Prostate gland (tissue), 2 donors: ENCODE results near the gene CD79B. TPM values are rescaled to one million over a fixed set of nuclear protein-coding genes. Genes with fewer than 3 reads are reported as not detected.

ENCODE experiments used
- DNase-seq: peaks from one replicate; pipeline ENCODE4 v3.0.0-alpha.2; 2019; ENCODE audit warnings: low spot score
- H3K27ac ChIP-seq, 2 donors: fragments of 200-600 bp; sonication (generic); 2 replicates each; pipeline ENCODE4 v1.5.1; 2017 to 2019
- H3K27me3 ChIP-seq: fragments of 200-600 bp; sonication (generic); replicated peaks from 2 replicates; pipeline ENCODE4 v1.5.1; 2019; ENCODE audit not compliant: insufficient read depth
- H3K36me3 ChIP-seq, 2 donors: fragments of 200-600 bp; sonication (generic); 1 replicate in 1 of 2; 2 replicates in 1 of 2; pipeline versions ENCODE4 v1.5.1 to v1.8.1; 2017 to 2019
- H3K4me1 ChIP-seq: fragments of 200-600 bp; sonication (generic); replicated peaks from 2 replicates; pipeline ENCODE4 v1.5.1; 2019
- H3K4me3 ChIP-seq, 2 donors: fragments of 200-600 bp; sonication (generic); 2 replicates each; pipeline ENCODE4 v1.5.1; 2017 to 2019
- H3K9me3 ChIP-seq: fragments of 200-600 bp; sonication (generic); 2 replicates; pipeline ENCODE4 v1.5.1; 2017
- POLR2A ChIP-seq: fragments of 450-650 bp; IDR thresholded peaks from one replicate; pipeline ENCODE4 v1.6.1; 2016; ENCODE audit warnings: antibody characterized with exemption, mild to moderate bottlenecking
- POLR2AphosphoS5 ChIP-seq: sonication (generic); formaldehyde crosslinking; IDR thresholded peaks from one replicate; pipeline ENCODE4 v1.6.1; 2017; ENCODE audit warnings: antibody characterized with exemption
- WGBS: methylation state at CpG from one replicate; pipeline ENCODE4 v1.1.5; 2018; 5-methylcytosine and 5-hydroxymethylcytosine counted together
- intact Hi-C: fragments of 100-400 bp; cut with DNase I; formaldehyde crosslinking; loops from one replicate; pipeline ENCODE4 v1.14.2; 2022
- total RNA-seq, 2 donors: library from RNA; depleted of rRNA; stranded (reverse); fragments of >200 nt; gene quantifications; one replicate each; pipeline ENCODE4 v1.1.0, GENCODE V29; 2016
- TF ChIP-seq, protein P1 (sequence below), 4 experiments: fragments of 200-600 bp in 2 of 4; fragments of 450-650 bp in 2 of 4; sonication (generic) in 2 of 4; IDR thresholded peaks; 1 replicate in 3 of 4; 2 replicates in 1 of 4; pipeline ENCODE4 v1.5.1; 2016 to 2019; ENCODE audit warnings: antibody characterized with exemption in 4 of 4, mild to moderate bottlenecking in 2 of 4, moderate library complexity in 2 of 4

CD79B gene
- total RNA-seq, 2 donors from 2014 or later: 1.6 to 2.2 TPM

GRCh38 chr17:63974594-63975192 lies 42.6 kb upstream of the CD79B start:
- intact Hi-C loops: no loop called here
- H3K36me3 ChIP-seq: no peaks in the 10 kb centered on the region
- TF ChIP-seq, protein P1, sequence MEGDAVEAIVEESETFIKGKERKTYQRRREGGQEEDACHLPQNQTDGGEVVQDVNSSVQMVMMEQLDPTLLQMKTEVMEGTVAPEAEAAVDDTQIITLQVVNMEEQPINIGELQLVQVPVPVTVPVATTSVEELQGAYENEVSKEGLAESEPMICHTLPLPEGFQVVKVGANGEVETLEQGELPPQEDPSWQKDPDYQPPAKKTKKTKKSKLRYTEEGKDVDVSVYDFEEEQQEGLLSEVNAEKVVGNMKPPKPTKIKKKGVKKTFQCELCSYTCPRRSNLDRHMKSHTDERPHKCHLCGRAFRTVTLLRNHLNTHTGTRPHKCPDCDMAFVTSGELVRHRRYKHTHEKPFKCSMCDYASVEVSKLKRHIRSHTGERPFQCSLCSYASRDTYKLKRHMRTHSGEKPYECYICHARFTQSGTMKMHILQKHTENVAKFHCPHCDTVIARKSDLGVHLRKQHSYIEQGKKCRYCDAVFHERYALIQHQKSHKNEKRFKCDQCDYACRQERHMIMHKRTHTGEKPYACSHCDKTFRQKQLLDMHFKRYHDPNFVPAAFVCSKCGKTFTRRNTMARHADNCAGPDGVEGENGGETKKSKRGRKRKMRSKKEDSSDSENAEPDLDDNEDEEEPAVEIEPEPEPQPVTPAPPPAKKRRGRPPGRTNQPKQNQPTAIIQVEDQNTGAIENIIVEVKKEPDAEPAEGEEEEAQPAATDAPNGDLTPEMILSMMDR (IDR thresholded peaks at IDR 0.05): no peak
- TF ChIP-seq POLR2A: no peak
- TF ChIP-seq POLR2AphosphoS5: no peak
- no peaks in the 10 kb centered on the region for H3K27me3 ChIP-seq
- no peaks in the 10 kb centered on the region for H3K9me3 ChIP-seq
- DNase-seq: no peak
- whole genome bisulfite sequencing: 79% methylated on average over 10 of the region's 10 CpGs
- H3K4me3 ChIP-seq: no peak overlapping the region
- H3K4me1 ChIP-seq: no peaks in the 10 kb centered on the region
- no peak overlapping the region for H3K27ac ChIP-seq

GRCh38 chr17:63973930-63974593 lies 41.9 kb upstream of the CD79B start:
- no peaks in the 10 kb centered on the region for H3K27me3 ChIP-seq
- no peak overlapping the region for H3K4me3 ChIP-seq
- TF ChIP-seq POLR2A (no peak), POLR2AphosphoS5 (no peak)
- TF ChIP-seq, protein P1 (IDR thresholded peaks at IDR 0.05): no peak
- H3K36me3 ChIP-seq: no peaks in the 10 kb centered on the region
- no peak for DNase-seq
- WGBS: 64% methylated on average over 12 of the region's 12 CpGs
- no peaks in the 10 kb centered on the region for H3K9me3 ChIP-seq
- intact Hi-C loops: no loop called here
- H3K27ac ChIP-seq: no peak overlapping the region
- H3K4me1 ChIP-seq: no peaks in the 10 kb centered on the region

- no peak overlapping the region for H3K27ac ChIP-seq
- H3K4me3 ChIP-seq: no peak overlapping the region
- no peaks in the 10 kb centered on the region for H3K36me3 ChIP-seq
- 89% methylated on average over 6 of the region's 6 CpGs for WGBS
- no peaks in the 10 kb centered on the region for H3K9me3 ChIP-seq
- H3K4me1 ChIP-seq: no peaks in the 10 kb centered on the region
- intact Hi-C loops: no loop called here
- DNase-seq: no peak
- TF ChIP-seq POLR2AphosphoS5 (no peak), POLR2A (no peak)
- TF ChIP-seq, protein P1 (IDR thresholded peaks at IDR 0.05): no peak
- no peaks in the 10 kb centered on the region for H3K27me3 ChIP-seq
Observed at GRCh38 chr17:63973247-63973646, 41.1 kb upstream of the CD79B start.

DNA sequence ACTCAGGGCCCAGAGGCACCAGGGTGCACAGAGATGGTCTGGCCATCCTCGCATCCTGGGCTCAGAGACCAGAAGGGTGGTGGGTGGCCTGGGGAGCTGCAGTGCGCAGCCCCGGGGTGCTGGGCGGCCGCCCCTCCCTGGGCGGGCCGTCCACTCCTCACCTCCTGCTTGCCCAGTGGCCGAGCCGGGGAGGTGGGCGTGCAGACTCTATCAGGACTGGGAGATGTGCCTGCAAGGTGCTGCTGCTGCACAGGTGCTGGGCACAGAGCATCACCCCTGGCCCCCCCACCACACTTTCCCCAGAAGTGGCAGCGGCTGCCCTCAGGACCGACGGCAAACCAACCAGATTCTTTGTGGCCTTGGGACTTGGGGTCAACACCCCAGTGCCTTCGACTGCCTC lies 40.7 kb upstream of the CD79B start, which contains the start of gene SCN4A:
SCN4A (minus strand) TSS at position 123 of the 400 bp plus-strand sequence; CDS start at position 46, 77 bp downstream.
- Histone ChIP-seq H3K27ac (no peak within 1 kb of the TSS), H3K4me3 (no peak within 1 kb of the TSS), H3K4me1 (no peaks in the 10 kb centered on the region), H3K27me3 (no peaks in the 10 kb centered on the region), H3K36me3 (no peaks in the 10 kb centered on the region), H3K9me3 (no peaks in the 10 kb centered on the region)
- 97% methylated on average over 13 of the region's 14 CpGs for WGBS
- no peak for DNase-seq
- intact Hi-C loops: no loop called here
- TF ChIP-seq, protein P1 (IDR thresholded peaks at IDR 0.05): no peak
- no peak for TF ChIP-seq POLR2AphosphoS5
- TF ChIP-seq POLR2A: no peak

DNA sequence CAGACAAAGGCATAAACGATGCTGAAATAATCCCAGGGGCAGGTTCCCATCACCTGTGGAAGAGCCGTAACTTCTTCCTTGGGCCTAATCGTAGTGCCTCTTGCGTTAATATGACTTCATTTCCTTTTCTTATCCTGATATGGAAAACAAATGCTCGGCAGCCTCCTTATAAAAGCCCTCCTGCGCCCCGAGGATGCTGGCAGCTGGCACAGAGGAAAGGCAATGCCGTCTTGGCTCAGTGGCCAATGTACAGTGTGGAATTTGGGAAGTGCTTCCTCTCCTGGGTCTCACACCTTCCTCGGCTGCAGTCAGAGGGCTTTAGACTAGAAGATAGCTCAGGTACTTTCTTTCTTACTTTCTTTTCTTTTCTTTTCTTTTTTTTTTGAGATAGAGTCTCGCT lies 37.1 kb upstream of the CD79B start:
- intact Hi-C loops: no loop called here
- H3K9me3 ChIP-seq: no peaks in the 10 kb centered on the region
- no peak overlapping the region for H3K4me3 ChIP-seq
- H3K27me3 ChIP-seq: no peaks in the 10 kb centered on the region
- no peaks in the 10 kb centered on the region for H3K36me3 ChIP-seq
- TF ChIP-seq POLR2AphosphoS5 (no peak), POLR2A (no peak)
- TF ChIP-seq, protein P1 (IDR thresholded peaks at IDR 0.05): no peak
- WGBS: 63% methylated on average over 10 of the region's 10 CpGs
- H3K27ac ChIP-seq: no peak overlapping the region
- H3K4me1 ChIP-seq: no peaks in the 10 kb centered on the region
- no peak for DNase-seq
